ENCODE results near the gene ATP8B4. TPM values are rescaled to one million over a fixed set of nuclear protein-coding genes. Genes with fewer than 3 reads are reported as not detected.

ATP8B4 gene
- total and polyA plus RNA-seq, 4 donors, result 1.9 to 19.7 (median 12.4) TPM

GRCh38 chr15:49857496-49858475 is 261.2 kb downstream of the ATP8B4 start:
- no peaks in the 10 kb centered on the region for H3K27me3 ChIP-seq (ENCODE audit: control insufficient read depth in 4 of 4, insufficient read depth in 4 of 4, low read length in 3 of 4)
- 89% methylated on average over 4 of the region's 4 CpGs for WGBS
- no peaks in the 10 kb centered on the region for H3K4me1 ChIP-seq (ENCODE audit: control insufficient read depth in 4 of 4, insufficient read depth in 4 of 4, low read length in 3 of 4)
- H3K9ac ChIP-seq (ENCODE audit: low read depth in 1 of 2, low read length in 2 of 2), result no peak overlapping the region
- peaks cover 0 to 4% (median 1%) of the 10 kb centered on the region in 4 donors for H3K36me3 ChIP-seq (ENCODE audit: control insufficient read depth in 4 of 4, insufficient read depth in 3 of 4, low read depth in 1 of 4, low read length in 3 of 4)
- H3K27ac ChIP-seq (ENCODE audit: low read depth in 1 of 2, low read length in 2 of 2), result no peak overlapping the region
- no peaks in the 10 kb centered on the region for H3K9me3 ChIP-seq (ENCODE audit: control insufficient read depth in 4 of 4, low read length in 3 of 4)
- no peak overlapping the region for H3K4me3 ChIP-seq (ENCODE audit: low read depth in 1 of 3, low read length in 3 of 3)
- no peak for DNase-seq (ENCODE audit: low spot score)
- no peak for TF ChIP-seq JUND (IDR thresholded peaks at IDR 0.05)
- TF ChIP-seq YY1 (IDR thresholded peaks at IDR 0.05), result no peak
- TF ChIP-seq, protein P1, sequence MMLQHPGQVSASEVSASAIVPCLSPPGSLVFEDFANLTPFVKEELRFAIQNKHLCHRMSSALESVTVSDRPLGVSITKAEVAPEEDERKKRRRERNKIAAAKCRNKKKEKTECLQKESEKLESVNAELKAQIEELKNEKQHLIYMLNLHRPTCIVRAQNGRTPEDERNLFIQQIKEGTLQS (IDR thresholded peaks at IDR 0.05), result no peak
- TF ChIP-seq TAF1 (conservative IDR thresholded peaks at IDR 0.05), result no peak
- no peak for TF ChIP-seq RXRA (IDR thresholded peaks at IDR 0.05)
- TF ChIP-seq SP1 (IDR thresholded peaks at IDR 0.05), result no peak
- no peak for TF ChIP-seq FOXA1 (IDR thresholded peaks at IDR 0.05)

DNA sequence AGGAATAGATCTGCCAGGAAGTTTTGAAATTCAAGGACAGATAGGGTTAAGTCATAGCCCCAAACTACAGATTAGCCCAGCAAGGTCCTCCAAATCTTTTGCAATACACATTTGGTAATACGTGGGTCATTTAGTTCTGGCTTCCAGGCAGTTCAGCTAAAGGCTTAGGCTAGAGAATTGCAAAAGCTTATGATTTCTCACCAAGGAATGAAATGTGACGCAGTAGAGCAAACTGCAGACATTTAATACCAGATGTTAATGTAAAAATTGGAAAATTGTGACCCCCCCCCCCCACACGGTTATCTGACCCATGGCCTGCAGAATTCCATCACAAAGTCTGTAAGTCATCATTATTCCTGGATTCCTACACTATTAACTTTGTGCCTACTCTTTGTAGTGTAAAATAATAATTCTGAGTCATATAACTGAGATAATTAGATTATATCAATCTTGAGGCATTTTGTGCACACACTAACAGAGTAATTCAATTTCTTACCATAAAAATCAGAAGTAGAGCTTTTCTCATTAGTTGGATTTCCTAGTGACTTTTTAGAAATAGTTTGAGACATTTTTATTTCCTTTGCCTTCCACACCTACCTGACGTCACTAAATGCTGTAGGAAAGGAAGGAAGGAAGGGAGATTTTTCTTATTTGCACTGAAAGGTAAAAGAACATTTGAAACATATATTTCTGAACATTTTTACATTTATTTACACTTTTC is 263.0 kb downstream of the ATP8B4 start:
- 65% methylated on average over 4 of the region's 4 CpGs for whole genome bisulfite sequencing
- no peak for DNase-seq (ENCODE audit: low spot score)
- H3K36me3 ChIP-seq (ENCODE audit: control insufficient read depth in 4 of 4, insufficient read depth in 3 of 4, low read depth in 1 of 4, low read length in 3 of 4), result peaks cover 0 to 4% (median 1%) of the 10 kb centered on the region in 4 donors
- no peaks in the 10 kb centered on the region for H3K4me1 ChIP-seq (ENCODE audit: control insufficient read depth in 4 of 4, insufficient read depth in 4 of 4, low read length in 3 of 4)
- H3K9ac ChIP-seq (ENCODE audit: low read depth in 1 of 2, low read length in 2 of 2), result no peak overlapping the region
- H3K4me3 ChIP-seq (ENCODE audit: low read depth in 1 of 3, low read length in 3 of 3), result no peak overlapping the region
- no peaks in the 10 kb centered on the region for H3K27me3 ChIP-seq (ENCODE audit: control insufficient read depth in 4 of 4, insufficient read depth in 4 of 4, low read length in 3 of 4)
- TF ChIP-seq EGR1 (IDR thresholded peaks at IDR 0.05; ENCODE audit: low read depth in 2 of 2), result no peak
- TF ChIP-seq, protein P1 (IDR thresholded peaks at IDR 0.05), result peak; percentile 49
- no peak for TF ChIP-seq YY1 (IDR thresholded peaks at IDR 0.05)
- TF ChIP-seq RXRA (IDR thresholded peaks at IDR 0.05), result peak; percentile 48 to 52
- TF ChIP-seq MAX (IDR thresholded peaks at IDR 0.05), result no peak
- no peak for TF ChIP-seq CTCF (IDR thresholded peaks at IDR 0.05; ENCODE audit: low read depth, low read length, missing input control)
- no peak for TF ChIP-seq HNF4G (IDR thresholded peaks at IDR 0.05)
- no peak for TF ChIP-seq HNF4A (conservative IDR thresholded peaks at IDR 0.05)
- TF ChIP-seq, protein P2, sequence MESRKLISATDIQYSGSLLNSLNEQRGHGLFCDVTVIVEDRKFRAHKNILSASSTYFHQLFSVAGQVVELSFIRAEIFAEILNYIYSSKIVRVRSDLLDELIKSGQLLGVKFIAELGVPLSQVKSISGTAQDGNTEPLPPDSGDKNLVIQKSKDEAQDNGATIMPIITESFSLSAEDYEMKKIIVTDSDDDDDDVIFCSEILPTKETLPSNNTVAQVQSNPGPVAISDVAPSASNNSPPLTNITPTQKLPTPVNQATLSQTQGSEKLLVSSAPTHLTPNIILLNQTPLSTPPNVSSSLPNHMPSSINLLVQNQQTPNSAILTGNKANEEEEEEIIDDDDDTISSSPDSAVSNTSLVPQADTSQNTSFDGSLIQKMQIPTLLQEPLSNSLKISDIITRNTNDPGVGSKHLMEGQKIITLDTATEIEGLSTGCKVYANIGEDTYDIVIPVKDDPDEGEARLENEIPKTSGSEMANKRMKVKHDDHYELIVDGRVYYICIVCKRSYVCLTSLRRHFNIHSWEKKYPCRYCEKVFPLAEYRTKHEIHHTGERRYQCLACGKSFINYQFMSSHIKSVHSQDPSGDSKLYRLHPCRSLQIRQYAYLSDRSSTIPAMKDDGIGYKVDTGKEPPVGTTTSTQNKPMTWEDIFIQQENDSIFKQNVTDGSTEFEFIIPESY (IDR thresholded peaks at IDR 0.05), result no peak
- no peak for TF ChIP-seq GABPA (IDR thresholded peaks at IDR 0.05 in 1 of 2, conservative IDR thresholded peaks at IDR 0.05 in 1 of 2)
- no peak for TF ChIP-seq TAF1 (conservative IDR thresholded peaks at IDR 0.05)
- no peak for TF ChIP-seq FOXA2 (IDR thresholded peaks at IDR 0.05)
- peak; percentile 94 for TF ChIP-seq NR2F2 (IDR thresholded peaks at IDR 0.05)
- TF ChIP-seq SP1 (IDR thresholded peaks at IDR 0.05), result peak; percentile 30
- TF ChIP-seq, protein P3, sequence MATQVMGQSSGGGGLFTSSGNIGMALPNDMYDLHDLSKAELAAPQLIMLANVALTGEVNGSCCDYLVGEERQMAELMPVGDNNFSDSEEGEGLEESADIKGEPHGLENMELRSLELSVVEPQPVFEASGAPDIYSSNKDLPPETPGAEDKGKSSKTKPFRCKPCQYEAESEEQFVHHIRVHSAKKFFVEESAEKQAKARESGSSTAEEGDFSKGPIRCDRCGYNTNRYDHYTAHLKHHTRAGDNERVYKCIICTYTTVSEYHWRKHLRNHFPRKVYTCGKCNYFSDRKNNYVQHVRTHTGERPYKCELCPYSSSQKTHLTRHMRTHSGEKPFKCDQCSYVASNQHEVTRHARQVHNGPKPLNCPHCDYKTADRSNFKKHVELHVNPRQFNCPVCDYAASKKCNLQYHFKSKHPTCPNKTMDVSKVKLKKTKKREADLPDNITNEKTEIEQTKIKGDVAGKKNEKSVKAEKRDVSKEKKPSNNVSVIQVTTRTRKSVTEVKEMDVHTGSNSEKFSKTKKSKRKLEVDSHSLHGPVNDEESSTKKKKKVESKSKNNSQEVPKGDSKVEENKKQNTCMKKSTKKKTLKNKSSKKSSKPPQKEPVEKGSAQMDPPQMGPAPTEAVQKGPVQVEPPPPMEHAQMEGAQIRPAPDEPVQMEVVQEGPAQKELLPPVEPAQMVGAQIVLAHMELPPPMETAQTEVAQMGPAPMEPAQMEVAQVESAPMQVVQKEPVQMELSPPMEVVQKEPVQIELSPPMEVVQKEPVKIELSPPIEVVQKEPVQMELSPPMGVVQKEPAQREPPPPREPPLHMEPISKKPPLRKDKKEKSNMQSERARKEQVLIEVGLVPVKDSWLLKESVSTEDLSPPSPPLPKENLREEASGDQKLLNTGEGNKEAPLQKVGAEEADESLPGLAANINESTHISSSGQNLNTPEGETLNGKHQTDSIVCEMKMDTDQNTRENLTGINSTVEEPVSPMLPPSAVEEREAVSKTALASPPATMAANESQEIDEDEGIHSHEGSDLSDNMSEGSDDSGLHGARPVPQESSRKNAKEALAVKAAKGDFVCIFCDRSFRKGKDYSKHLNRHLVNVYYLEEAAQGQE (IDR thresholded peaks at IDR 0.05), result no peak
- TF ChIP-seq FOXA1 (IDR thresholded peaks at IDR 0.05), result no peak
- TF ChIP-seq RAD21 (IDR thresholded peaks at IDR 0.05), result peak in 1 of 2 donors; percentile 35
- no peak for TF ChIP-seq JUND (IDR thresholded peaks at IDR 0.05)
- H3K9me3 ChIP-seq (ENCODE audit: control insufficient read depth in 4 of 4, low read length in 3 of 4), result no peaks in the 10 kb centered on the region
- no peak overlapping the region for H3K27ac ChIP-seq (ENCODE audit: low read depth in 1 of 2, low read length in 2 of 2)

Measured in liver (tissue), 9 donors.